Stimulated activated CD4-positive, alpha-beta T cell treated with anti-CD3 and anti-CD28 coated beads, Interleukin-2, amount 100 ng/mL, for 4 hours (primary cell): ENCODE results near the gene KLF7.
"Not testable (repeated sequence)": the region's sequence is repeated elsewhere in the genome, so short reads cannot be mapped to it uniquely, and the experiment has no call there.

Experiments
- DNase-seq: peaks from one replicate; pipeline ENCODE4 v3.0.0-alpha.2; 2020; ENCODE audit warnings: low read depth

KLF7 gene

DNA sequence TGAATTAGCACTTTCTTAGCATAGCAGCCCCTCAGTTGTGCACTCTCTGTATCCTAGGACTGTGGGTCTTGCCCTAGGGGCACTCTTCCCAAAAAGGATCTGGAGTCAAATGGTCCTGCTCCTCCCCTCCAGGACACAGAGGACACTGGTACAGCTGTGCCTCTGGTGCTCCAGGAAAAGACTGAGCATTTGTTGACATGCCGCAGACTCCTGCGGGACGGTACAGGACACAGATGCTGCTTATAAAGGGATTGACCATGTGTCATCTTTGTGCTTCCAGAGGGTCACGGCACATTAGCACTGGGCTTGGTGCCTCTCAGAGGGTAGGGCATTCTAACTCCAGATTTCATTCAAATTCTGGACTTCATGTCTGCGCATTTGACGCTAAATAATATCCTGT is 110.5 kb downstream of the KLF7 start:
- DNase-seq = no peak

DNA sequence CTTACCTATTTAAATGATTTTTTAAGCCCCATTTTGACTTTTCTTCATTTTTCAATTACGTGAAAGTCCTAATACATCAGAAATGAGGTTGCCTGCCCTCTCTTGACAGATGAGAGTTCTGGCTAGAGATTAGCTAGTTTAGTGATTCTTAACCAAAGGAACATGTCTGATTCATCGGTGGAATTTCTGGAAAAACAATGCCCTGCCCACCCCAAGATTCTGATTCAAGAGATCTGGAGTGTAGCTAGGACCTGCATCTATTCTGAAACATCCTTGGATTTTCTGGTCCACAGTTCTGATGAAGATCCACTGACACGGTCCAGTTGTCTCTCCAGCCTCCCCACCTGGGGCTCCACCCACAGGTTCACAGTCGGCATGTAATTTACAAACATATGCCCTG is 111.2 kb downstream of the KLF7 start:
- no peak for DNase-seq

DNA sequence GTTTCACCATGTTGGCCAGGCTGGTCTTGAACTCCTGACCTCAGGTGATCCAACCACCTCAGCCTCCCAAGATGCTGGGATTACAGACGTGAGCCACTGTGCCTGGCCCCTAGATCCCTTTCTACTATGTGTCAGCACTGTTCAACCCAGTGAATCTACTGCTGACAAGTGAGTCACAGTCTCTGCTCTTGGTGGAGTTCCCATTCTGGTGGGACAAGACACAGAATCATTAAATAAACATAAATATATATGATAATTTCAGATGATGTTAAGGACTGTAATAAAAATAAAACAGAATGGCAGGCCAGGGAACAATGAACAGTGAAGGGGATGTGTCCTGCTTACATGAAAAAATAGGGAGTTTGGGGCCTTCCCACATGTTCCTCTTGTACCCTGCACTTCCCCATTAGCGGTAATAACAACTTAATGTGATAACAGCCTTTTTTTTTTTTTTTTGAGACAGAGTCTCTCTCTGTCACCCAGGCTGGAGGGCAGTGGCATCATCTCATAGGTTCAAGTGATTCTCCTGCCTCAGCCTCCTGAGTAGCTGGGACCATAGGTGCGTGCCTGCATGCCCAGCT is 114.3 kb downstream of the KLF7 start:
- DNase-seq = no peak

DNA sequence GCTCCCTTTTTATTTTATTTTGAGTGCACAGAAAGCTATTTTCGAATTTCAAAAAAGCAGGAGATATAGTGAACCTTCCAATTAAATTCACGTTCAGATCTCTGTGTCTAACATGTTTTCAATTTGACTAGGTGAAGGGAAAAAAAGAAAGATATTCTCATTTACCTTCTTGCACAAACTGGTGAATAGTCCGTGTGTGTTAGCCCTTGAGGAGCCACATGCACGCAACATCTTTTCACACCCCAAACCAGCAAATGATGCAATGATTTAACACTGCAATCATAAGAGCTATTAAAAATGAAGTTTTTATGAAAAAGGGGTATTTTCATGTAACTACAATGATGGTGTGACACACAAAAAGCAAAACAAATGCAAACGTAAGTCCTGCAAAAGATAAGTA is 116.6 kb downstream of the KLF7 start:
- DNase-seq = no peak

DNA sequence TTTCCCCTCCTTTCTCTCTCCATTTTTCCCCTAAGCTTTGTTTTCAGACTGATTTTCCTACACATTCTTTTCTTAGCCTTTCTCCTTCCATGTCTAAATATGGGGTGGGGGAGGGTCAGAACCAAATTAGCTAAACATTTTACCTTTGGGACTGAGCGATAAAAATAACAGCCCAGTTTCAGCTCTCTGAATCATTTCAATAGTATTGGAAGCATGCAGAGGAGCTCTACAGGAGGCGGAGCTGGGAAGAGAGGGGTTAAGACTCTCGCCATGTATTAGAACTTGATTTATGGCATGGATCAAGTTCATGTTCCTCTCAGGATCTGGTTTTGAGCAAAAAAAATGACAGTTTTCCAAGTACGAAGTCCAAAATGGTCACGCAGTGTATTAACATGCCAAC is 117.3 kb downstream of the KLF7 start:
- no peak for DNase-seq

DNA sequence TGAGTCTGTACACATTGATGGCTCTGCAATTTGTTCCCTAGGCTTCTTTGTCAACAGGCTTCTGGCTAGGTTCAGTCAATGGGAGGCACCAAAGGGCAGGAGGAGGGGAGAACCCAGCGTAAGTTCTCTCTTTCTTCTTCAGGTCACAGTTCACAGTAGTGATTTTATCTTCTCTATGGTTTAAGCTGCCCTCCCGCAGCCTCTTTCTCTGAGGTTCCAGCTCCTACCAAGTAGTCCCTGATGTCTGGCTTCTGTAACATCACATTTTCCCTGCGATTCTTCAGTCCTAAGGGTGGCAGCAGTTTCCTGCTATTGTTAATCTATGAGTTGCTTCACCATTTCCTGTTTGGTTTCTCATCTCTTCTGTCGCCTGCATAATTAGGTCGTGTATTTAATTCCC is 119.0 kb downstream of the KLF7 start:
- peak; percentile 7 for DNase-seq

DNA sequence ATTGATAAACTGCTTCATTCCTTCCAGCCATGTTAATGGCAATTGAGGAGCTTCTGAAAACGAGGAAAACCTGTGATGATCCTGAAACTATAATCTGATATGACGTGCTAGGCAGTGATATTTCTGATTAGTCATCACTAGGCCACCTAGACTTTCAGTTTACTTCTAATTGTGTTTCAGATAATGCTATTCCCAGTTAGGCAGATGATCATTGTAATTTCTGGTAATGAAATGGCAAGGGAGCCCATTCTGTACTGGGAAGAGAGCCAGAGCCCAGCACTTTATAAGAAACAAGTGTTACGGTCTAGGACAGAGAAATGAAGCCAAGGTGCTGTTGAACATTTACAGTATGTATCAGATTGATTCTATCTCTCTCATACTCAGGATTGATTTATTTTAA is 120.2 kb downstream of the KLF7 start:
- DNase-seq = no peak

DNA sequence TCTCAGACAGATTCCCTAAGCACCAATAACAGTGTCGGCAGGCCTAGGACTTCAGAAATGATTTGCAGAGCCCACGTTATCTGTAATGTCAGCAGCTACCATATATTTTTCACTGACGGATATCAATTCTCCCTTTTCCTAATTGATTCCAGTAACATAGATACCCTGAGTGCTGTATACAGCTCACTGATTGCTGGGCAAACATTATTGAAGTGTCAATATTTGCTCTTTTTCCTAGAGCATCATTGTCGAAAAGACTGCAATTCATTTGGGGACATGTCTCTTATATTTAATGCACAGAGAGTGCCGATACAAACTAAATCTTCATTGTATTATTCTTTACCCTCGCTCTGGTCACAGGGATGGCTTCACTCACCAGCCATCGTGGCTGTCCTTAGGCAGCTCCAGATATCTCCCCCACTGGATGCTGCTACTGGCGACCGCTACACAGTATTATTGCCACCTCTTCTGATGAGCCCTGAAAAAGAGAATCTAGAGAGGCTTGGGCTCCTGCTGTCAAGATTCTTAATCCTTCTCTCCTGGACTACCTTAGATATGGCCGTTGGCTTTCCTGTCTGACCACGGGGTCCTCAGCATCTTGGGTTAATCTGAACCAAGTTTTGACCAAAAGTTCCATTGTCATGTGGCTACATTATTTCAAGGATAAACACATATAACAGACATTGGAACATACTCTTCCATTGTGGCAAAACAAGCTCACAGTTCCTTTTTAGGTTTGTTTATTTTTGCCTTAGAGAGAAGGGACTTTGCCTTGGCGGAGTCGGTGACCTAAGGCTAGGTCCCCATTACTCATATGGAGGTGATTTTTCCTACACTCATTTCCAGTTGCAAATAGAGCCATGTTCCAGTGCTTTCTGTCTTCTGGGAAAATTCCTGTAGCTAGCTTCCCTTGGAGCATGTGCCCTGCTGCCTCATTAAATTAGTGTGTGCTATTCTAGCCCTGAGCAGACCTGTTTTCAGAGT is 121.1 kb downstream of the KLF7 start:
- DNase-seq = no peak

DNA sequence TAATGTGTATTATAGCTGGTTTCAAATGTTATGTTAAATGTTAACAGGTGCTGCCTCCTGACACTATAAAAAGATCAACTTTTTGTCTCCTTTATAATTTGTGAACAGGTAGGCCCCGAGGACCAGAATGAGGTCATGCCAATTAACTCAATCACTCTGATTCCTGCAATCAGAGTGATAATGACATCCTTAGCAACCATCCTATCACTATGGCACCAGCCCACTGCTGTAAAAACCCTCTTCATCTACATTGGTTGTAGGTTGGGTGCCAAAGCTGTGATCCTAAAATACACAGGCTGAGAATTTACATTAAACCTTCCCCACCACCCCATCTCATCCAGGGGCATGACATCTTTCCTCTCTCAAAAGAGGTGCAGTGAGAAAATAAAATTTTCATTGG is 122.9 kb downstream of the KLF7 start:
- no peak for DNase-seq

DNA sequence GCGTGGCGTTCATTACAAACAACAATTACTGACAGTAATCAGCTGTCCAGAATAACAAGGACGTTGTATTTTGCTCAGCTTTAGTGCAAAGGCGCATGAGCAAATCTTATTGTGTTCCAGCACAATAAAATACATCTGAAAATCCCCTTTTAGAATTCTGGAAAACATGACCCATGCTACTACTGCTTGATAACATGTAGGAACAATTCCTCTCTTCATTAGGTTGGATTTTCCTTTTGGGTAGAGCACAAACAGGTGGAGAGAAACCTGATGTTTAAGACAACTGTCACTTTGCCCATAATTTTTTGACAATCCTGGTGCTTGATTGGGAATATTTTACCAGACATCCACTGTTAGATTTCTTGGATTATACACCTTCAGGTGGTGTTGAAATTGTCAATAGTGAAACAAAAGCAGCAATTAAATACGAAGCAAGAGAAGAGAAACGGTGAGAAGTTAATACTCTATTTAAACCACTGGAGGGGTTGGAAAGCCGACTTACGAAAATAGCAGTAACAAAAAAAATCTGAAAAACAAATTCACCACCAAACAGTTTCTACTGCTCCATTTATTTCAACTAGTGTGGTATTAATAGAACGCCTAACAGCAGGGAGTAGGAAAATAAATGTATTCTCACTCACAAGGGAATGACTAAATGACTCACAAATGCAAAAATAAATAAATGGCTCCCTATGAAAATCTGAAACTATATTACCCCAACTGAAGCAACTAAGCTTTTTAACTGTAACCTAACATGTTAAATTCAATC is 123.8 kb downstream of the KLF7 start:
- no peak for DNase-seq

DNA sequence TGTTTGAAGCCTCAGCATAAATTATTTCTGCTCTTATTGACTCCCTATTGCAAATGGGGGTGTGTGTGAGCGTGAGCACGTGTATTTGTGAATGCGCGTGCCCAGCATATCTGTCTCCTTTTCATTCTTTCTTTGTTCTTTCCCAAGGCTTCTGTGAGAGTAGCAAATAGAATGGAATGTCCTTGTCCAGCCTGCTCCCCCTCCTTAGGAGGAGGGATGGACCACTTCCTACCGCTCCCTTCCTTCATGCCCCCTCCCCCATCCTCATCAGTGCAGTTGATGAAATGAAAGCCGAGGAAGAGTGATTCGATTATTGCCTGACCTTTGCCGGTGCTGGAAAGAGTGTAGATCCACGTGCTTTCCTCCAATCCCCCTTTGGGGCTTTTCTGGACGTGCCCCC is 124.5 kb downstream of the KLF7 start:
- DNase-seq = no peak

DNA sequence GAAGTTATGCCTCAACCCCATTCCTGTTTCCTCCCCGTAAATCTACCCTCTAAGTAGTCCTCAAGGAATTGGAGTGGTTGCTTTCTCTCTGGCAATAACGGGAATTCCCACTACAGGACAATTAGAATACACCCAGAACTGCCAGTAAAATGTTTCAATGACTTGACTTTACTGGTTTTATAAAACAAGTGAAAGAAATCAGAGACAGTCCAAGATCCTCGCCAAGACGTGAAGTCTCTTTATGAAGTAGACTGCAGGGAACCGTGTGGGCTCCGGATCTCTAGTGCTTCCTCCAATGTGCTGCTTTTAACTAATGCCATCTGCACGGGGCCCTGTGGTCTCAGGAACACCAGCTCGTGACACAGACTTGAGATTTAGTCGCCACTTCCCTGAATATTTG is 125.1 kb downstream of the KLF7 start:
- no peak for DNase-seq

DNA sequence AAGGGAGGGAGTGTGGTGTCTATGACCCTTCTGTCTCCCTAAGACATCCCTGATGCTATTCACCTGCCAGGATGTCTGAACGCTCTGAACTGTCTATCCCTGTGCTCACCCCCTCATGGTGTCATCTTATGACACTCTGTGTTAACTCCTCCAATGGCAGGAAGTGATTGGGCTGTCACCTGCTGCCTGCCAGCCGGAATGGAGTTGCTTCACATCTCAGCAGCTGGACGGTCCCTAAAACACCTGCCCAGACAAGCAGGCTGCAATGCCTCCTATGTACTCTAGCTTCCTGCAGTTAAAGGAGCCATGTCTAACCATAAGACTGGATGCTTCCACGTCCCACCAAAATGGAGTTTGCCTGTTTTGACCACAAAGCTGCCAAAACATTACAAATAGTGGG is 126.5 kb downstream of the KLF7 start:
- no peak for DNase-seq

DNA sequence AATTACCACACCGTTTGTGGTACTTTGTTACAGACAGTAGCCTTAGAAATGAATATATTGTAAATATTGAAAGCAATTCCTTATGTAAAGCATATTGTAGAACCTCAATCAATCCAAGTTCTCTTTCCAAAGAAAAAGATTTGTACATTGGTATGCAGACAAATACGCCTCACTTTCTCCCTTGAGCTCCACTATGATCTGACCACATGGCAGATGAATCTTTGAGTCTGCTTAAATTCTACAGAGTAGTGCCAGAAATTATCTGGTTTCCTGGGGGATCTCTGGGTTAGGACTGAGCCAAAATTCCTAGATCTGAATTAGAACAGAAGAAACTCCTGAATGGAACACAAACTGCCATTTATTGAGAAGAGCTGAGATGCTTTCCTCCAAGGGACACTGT is 127.4 kb downstream of the KLF7 start:
- no peak for DNase-seq

DNA sequence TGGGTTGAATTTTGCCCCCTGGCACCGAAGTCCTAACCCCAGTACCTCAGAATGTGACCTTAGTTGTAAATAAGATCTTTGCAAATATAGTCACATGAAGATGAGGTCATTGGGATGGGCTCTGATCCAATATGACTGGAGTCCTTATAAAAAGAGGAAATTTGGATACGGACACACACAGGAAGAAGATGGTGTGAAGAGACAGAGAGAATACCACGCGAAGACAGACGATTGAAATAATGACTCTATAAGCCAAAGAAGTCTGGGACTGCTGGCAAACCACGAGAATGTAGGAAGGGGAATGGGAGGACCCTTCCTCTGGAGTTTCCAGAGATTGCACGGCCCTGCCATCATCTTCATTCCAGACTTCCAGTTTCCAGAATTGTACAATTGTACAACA is 127.9 kb downstream of the KLF7 start:
- no peak for DNase-seq

DNA sequence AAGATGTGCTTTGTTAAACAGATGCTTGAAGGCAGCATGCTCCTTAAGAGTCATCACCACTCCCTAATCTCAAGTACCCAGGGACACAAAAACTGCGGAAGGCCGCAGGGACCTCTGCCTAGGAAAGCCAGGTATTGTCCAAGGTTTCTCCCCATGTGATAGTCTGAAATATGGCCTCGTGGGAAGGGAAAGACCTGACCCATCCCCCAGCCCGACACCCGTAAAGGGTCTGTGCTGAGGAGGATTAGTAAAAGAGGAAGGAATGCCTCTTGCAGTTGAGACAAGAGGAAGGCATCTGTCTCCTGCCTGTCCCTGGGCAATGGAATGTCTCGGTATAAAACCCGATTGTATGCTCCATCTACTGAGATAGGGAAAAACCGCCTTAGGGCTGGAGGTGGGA is 128.7 kb downstream of the KLF7 start:
- DNase-seq = not testable (repeated sequence)

DNA sequence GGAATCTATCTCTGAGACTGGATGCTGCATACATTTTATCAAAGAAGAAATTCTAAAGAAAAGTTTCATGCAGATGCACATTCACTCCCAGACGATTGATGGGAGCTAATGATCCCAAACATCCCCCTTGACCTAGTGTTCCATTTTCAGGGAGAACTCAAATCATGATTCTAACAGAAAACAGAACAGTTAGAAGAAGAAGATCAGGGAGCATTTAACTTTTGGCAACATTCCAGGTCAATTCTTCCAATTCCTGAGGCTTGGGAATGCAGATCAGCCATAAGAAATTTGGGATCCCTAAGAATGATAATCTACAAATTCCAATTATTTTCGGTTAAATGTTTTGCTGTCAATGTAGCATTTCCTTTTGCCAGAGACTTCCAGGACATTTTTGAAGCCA is 129.9 kb downstream of the KLF7 start:
- DNase-seq = no peak

DNA sequence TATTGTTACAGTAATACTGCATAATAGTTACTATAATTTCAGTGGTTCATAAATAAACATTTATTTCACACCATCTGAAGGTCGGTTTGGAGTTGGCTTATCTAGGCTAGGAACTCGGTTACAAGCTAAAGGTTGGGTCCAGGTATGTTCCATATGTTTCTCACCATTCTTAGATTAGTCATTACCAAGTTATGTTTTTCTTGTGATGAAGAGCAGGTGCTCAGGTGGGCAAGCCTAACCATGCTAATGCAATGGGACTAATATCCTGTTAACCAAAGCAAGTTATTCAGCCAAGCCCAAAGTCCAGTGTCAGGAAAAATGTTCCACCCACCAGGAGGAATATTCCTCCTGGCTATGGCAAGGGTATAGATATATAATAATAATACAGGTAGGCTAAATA is 133.3 kb downstream of the KLF7 start:
- DNase-seq = no peak
